HCT116 (cell line): ENCODE data around the gene RCSD1. TPM values are rescaled to one million over a fixed set of nuclear protein-coding genes. Genes with fewer than 3 reads are reported as not detected.

ENCODE experiments used
- ATAC-seq: fragments of 200-7000 bp; cut with Tn5 transposase; 2 replicates; pipeline ENCODE4 v1.9.1; 2020; ENCODE audit warnings: mild to moderate bottlenecking, moderate library complexity
- BruUV-seq: library from RNA; stranded (reverse); fragments of 400-500 nt; replicated peaks from 2 replicates; lab custom pipeline; 2021; lab: Mats Ljungman, UMichigan
- CTCF ChIA-PET: fragments of 300-600 bp; sonication (Branson Sonifier 250); formaldehyde crosslinking; loops from one replicate; lab custom pipeline; 2021; ENCODE audit warnings: antibody characterized with exemption; lab: Charles Lee
- POLR2A ChIA-PET: fragments of 300-600, 350-600 bp; sonication (Branson Sonifier 250); formaldehyde crosslinking; loops from one replicate; lab custom pipeline; 2021; ENCODE audit warnings: antibody characterized with exemption; lab: Charles Lee
- RAD21 ChIA-PET, 2 experiments: fragments of 300-600 bp; sonication (Branson Sonifier 250); formaldehyde crosslinking; loops; one replicate each; lab custom pipeline; 2023; ENCODE audit warnings: low total read pairs in 2 of 2; ENCODE audit not compliant: uncharacterized antibody in 2 of 2, unreplicated experiment in 2 of 2, low non-redundant PET in 1 of 2; lab: Charles Lee
- DNase-seq: peaks from one replicate; pipeline ENCODE4 v3.0.0-alpha.2; 2010; ENCODE audit warnings: low read depth, low spot score
- H2AFZ ChIP-seq: fragments of 200-600 bp; shearing (Covaris generic), sonication (generic); 2 replicates; pipeline ENCODE4 v1.6.1; 2017; ENCODE audit warnings: low read depth, mixed run types, mixed read lengths, antibody characterized with exemption, low read length; ENCODE audit not compliant: poor library complexity, severe bottlenecking
- H3K27ac ChIP-seq: 2 replicates; pipeline ENCODE4 v1.5.1; 2012; ENCODE audit warnings: low read depth, low read length
- H3K27me3 ChIP-seq: fragments of 200-600 bp; sonication (generic); 2 replicates; pipeline ENCODE4 v1.6.1; 2016; ENCODE audit warnings: mixed run types, low read length, mixed read lengths; ENCODE audit not compliant: insufficient read depth
- H3K36me3 ChIP-seq, 2 experiments: fragments of 200-500 bp in 1 of 2; fragments of 200-600 bp in 1 of 2; sonication (Bioruptor generic) in 1 of 2; sonication (generic) in 1 of 2; 2 replicates each; pipeline versions ENCODE4 v1.5.1 to v1.6.1; 2014 to 2016; ENCODE audit warnings: low read length in 2 of 2, inconsistent platforms in 1 of 2, mixed read lengths in 1 of 2, mixed run types in 1 of 2; ENCODE audit not compliant: insufficient read depth in 2 of 2, control insufficient read depth in 1 of 2
- H3K4me1 ChIP-seq, 2 experiments: fragments of 200-600 bp in 1 of 2; sonication (generic) in 1 of 2; 2 replicates each; pipeline versions ENCODE4 v1.5.1 to v1.6.1; 2012 to 2017; ENCODE audit warnings: low read length in 2 of 2, inconsistent platforms in 1 of 2, mild to moderate bottlenecking in 1 of 2, mixed read lengths in 1 of 2, mixed run types in 1 of 2, moderate library complexity in 1 of 2; ENCODE audit not compliant: insufficient read depth in 2 of 2, control insufficient read depth in 1 of 2
- H3K4me2 ChIP-seq: fragments of 200-600 bp; sonication (generic); 2 replicates; pipeline ENCODE4 v1.6.1; 2017; ENCODE audit warnings: mixed run types, low read length, mixed read lengths
- H3K4me3 ChIP-seq, 2 experiments: fragments of 200-600 bp in 1 of 2; sonication (generic) in 1 of 2; replicated peaks in 1 of 2; 2 replicates each; pipeline ENCODE4 v1.5.1; 2011 to 2016; ENCODE audit warnings: low read length in 2 of 2, control low read depth in 1 of 2, low read depth in 1 of 2, mild to moderate bottlenecking in 1 of 2, mixed read lengths in 1 of 2, mixed run types in 1 of 2
- H3K79me2 ChIP-seq: fragments of 200-600 bp; sonication (generic); 2 replicates; pipeline ENCODE4 v1.6.1; 2017; ENCODE audit warnings: mild to moderate bottlenecking, mixed run types, low read length, moderate library complexity, mixed read lengths; ENCODE audit not compliant: insufficient read depth
- H3K9ac ChIP-seq: fragments of 200-600 bp; sonication (generic); 2 replicates; pipeline ENCODE4 v1.6.1; 2016; ENCODE audit warnings: low read length, mixed read lengths
- H3K9me2 ChIP-seq: fragments of 200-600 bp; sonication (generic), shearing (Covaris generic); 2 replicates; pipeline ENCODE4 v1.6.1; 2017; ENCODE audit warnings: mixed run types, mild to moderate bottlenecking, moderate library complexity; ENCODE audit not compliant: insufficient read depth
- H3K9me3 ChIP-seq, 2 experiments: fragments of 200-500 bp in 1 of 2; fragments of 200-600 bp in 1 of 2; sonication (Bioruptor generic) in 1 of 2; sonication (generic) in 1 of 2; 2 replicates each; pipeline ENCODE4 v1.6.1; 2014 to 2017; ENCODE audit warnings: low read length in 2 of 2, mixed read lengths in 2 of 2, inconsistent platforms in 1 of 2, low read depth in 1 of 2, mild to moderate bottlenecking in 1 of 2, mixed run types in 1 of 2, moderate library complexity in 1 of 2; ENCODE audit not compliant: control insufficient read depth in 1 of 2, insufficient read depth in 1 of 2
- H4K20me1 ChIP-seq: fragments of 200-600 bp; sonication (generic), shearing (Covaris generic); 2 replicates; pipeline ENCODE4 v1.6.1; 2017; ENCODE audit warnings: mixed run types, mild to moderate bottlenecking, moderate library complexity; ENCODE audit not compliant: insufficient read depth
- CBX3 ChIP-seq: IDR thresholded peaks from 2 replicates; pipeline ENCODE4 v1.6.1; 2012; ENCODE audit warnings: low read depth
- CEBPB ChIP-seq: IDR thresholded peaks from 2 replicates; pipeline ENCODE4 v1.6.1; 2012; ENCODE audit warnings: low read depth
- FOSL1 ChIP-seq: IDR thresholded peaks from 2 replicates; pipeline ENCODE4 v1.6.1; 2012; ENCODE audit warnings: low read depth
- MAX ChIP-seq: IDR thresholded peaks from 2 replicates; pipeline ENCODE4 v1.6.1; 2012
- POLR2AphosphoS5 ChIP-seq: IDR thresholded peaks from 2 replicates; pipeline ENCODE4 v1.6.1; 2011; ENCODE audit warnings: mild to moderate bottlenecking, low read depth, low read length, moderate library complexity
- RAD21 ChIP-seq: IDR thresholded peaks from 2 replicates; pipeline ENCODE4 v1.6.1; 2012; ENCODE audit warnings: low read depth, mild to moderate bottlenecking
- SIN3A ChIP-seq: IDR thresholded peaks from 2 replicates; pipeline ENCODE4 v1.6.1; 2012; ENCODE audit warnings: low read depth
- SRF ChIP-seq: IDR thresholded peaks from 2 replicates; pipeline ENCODE4 v1.6.1; 2012; ENCODE audit warnings: low read depth
- TCF7L2 ChIP-seq: IDR thresholded peaks from 2 replicates; pipeline ENCODE4 v1.7.0; 2011; ENCODE audit warnings: borderline replicate concordance, inconsistent platforms; ENCODE audit not compliant: insufficient read depth, insufficient read length; ENCODE audit errors: extremely low read depth
- ZBTB33 ChIP-seq: IDR thresholded peaks from 2 replicates; pipeline ENCODE4 v1.6.1; 2011; ENCODE audit warnings: mild to moderate bottlenecking, low read length, moderate library complexity; ENCODE audit not compliant: insufficient replicate concordance; ENCODE audit errors: extremely low read depth
- ZFX ChIP-seq: fragments of 450-650 bp; IDR thresholded peaks from 2 replicates; pipeline ENCODE4 v1.6.1; 2017
- intact Hi-C: fragments of 100-400 bp; cut with micrococcal nuclease; formaldehyde crosslinking; loops from 2 replicates; pipeline ENCODE4 v1.10.0; 2022
- total RNA-seq: library from RNA; stranded (reverse); gene quantifications from one replicate; pipeline ENCODE4 v1.2.1, GENCODE V29; 2021; ENCODE audit not compliant: unreplicated experiment
- TF ChIP-seq, protein P1 (sequence below), 3 experiments: fragments of 200-600 bp in 1 of 3; sonication (generic) in 1 of 3; IDR thresholded peaks in 2 of 3; conservative IDR thresholded peaks in 1 of 3; 2 replicates each; pipeline ENCODE4 v1.5.1; 2012 to 2017; ENCODE audit warnings: low read depth in 2 of 3, low read length in 2 of 3, antibody characterized with exemption in 1 of 3, borderline replicate concordance in 1 of 3, control low read depth in 1 of 3, mild to moderate bottlenecking in 1 of 3, mixed read lengths in 1 of 3, mixed run types in 1 of 3, moderate library complexity in 1 of 3; ENCODE audit not compliant: insufficient read depth in 1 of 3

The RCSD1 gene
- total RNA-seq, 1 experiment from 2014 or later, result 0.15 TPM

DNA sequence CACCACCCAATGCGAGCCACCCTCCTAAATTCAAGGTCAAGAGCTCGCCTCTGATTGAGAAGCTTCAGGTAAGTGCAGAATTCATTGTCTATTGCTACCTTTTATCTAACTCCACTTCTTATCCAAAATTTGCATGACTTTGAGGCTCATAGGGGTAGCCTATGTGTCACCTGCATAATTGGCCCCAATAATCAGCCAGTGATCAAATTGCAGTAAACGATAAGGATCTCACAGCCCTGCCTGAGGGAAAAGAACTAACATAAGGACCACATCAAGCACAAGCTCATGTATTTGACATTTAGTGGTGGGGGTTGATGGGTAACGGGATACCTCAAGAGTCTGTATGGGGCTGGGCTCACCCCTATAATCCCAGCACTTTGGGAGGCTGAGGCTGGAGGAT lies 60.0 kb downstream of the RCSD1 start:
- no peak overlapping the region for H2AFZ ChIP-seq
- POLR2A ChIA-PET, result no interaction called here
- no peaks in the 10 kb centered on the region for H3K4me1 ChIP-seq
- TF ChIP-seq FOSL1 (no peak), MAX (no peak), RAD21 (no peak), CBX3 (no peak)
- no peak for ATAC-seq
- H3K36me3 ChIP-seq, result no peaks in the 10 kb centered on the region
- H3K9me3 ChIP-seq, result no peaks in the 10 kb centered on the region
- no peaks in the 10 kb centered on the region for H3K27me3 ChIP-seq
- BruUV-seq, result no TSS peak
- intact Hi-C loops, result no loop called here
- H3K4me3 ChIP-seq, result no peak overlapping the region
- no peak overlapping the region for H3K9ac ChIP-seq
- CTCF ChIA-PET, result no interaction called here
- no peak overlapping the region for H3K27ac ChIP-seq
- H3K9me2 ChIP-seq, result no peaks in the 10 kb centered on the region
- no peaks in the 10 kb centered on the region for H3K79me2 ChIP-seq
- no peaks in the 10 kb centered on the region for H4K20me1 ChIP-seq
- H3K4me2 ChIP-seq, result no peak overlapping the region
- DNase-seq, result no peak
- RAD21 ChIA-PET, result no interaction called here

DNA sequence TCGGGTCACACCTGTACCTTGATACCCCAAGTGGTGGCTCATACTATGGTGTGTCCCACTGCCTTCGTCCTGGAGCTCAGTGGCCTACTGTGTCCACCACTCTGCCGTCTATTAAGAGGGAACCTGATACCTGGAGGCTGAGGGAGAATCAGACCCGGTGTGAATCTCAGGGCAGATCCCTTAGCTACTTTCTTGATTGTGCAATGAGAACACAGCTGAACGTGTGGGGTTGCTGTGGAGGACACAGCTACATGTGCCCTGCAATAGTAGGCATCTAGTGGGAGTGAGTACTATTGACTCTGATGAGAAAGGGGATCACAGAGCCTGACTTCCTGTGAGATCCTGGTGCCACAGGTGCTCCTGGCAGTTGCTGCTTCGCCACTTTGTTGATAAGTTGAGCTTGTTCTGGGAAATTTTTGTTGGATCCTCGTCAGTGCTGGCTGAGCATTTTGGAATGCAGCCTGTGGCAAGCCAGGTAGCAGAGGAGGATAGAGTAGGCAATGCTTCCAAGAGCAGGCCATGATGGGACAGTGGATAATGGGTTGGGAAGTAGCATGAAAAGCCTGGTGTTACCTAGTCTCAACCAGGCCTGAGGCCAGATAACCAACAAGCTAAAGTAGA lies 63.5 kb downstream of the RCSD1 start:
- Histone ChIP-seq H3K27ac (no peak overlapping the region), H3K9me2 (no peaks in the 10 kb centered on the region), H3K4me3 (no peak overlapping the region), H3K79me2 (no peaks in the 10 kb centered on the region), H3K9ac (no peak overlapping the region), H3K4me2 (no peak overlapping the region), H4K20me1 (no peaks in the 10 kb centered on the region), H3K4me1 (no peaks in the 10 kb centered on the region), H3K36me3 (no peaks in the 10 kb centered on the region), H2AFZ (no peak overlapping the region), H3K27me3 (no peaks in the 10 kb centered on the region), H3K9me3 (no peaks in the 10 kb centered on the region)
- ChIA-PET RAD21 (interaction anchor here in 1 of 2 experiments (0.6 kb wide), 1 partner anchor 22 kb away, joined by 3 read pairs; no protein-coding TSS in a partner anchor), CTCF (no interaction called here), POLR2A (no interaction called here)
- no peak for DNase-seq
- BruUV-seq, result no TSS peak
- intact Hi-C loops, result no loop called here
- no peak for ATAC-seq
- TF ChIP-seq ZBTB33, result no peak
- TF ChIP-seq SRF, result no peak
- no peak for TF ChIP-seq CBX3
- TF ChIP-seq ZFX, result no peak
- no peak for TF ChIP-seq POLR2AphosphoS5
- no peak for TF ChIP-seq CEBPB
- TF ChIP-seq TCF7L2, result no peak
- TF ChIP-seq, protein P1, sequence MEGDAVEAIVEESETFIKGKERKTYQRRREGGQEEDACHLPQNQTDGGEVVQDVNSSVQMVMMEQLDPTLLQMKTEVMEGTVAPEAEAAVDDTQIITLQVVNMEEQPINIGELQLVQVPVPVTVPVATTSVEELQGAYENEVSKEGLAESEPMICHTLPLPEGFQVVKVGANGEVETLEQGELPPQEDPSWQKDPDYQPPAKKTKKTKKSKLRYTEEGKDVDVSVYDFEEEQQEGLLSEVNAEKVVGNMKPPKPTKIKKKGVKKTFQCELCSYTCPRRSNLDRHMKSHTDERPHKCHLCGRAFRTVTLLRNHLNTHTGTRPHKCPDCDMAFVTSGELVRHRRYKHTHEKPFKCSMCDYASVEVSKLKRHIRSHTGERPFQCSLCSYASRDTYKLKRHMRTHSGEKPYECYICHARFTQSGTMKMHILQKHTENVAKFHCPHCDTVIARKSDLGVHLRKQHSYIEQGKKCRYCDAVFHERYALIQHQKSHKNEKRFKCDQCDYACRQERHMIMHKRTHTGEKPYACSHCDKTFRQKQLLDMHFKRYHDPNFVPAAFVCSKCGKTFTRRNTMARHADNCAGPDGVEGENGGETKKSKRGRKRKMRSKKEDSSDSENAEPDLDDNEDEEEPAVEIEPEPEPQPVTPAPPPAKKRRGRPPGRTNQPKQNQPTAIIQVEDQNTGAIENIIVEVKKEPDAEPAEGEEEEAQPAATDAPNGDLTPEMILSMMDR (IDR thresholded peaks at IDR 0.05 in 2 of 3, conservative IDR thresholded peaks at IDR 0.05 in 1 of 3; ENCODE audit: borderline replicate concordance in 1 of 3, insufficient read depth in 1 of 3, low read depth in 2 of 3, low read length in 2 of 3), result no peak
- no peak for TF ChIP-seq MAX
- no peak for TF ChIP-seq SIN3A
- TF ChIP-seq RAD21, result no peak
